GM18499 (cell line): Measurements from ENCODE around the gene REC114.
"Not testable (repeated sequence)": the region's sequence is repeated elsewhere in the genome, so short reads cannot be mapped to it uniquely, and the experiment has no call there.

Experiments used
- ATAC-seq: cut with Tn5 transposase; IDR thresholded peaks from one replicate; pipeline ENCODE4 v1.9.1; 2021; ENCODE audit warnings: moderate number of reproducible peaks; ENCODE audit not compliant: insufficient read depth, unreplicated experiment

REC114 gene

DNA sequence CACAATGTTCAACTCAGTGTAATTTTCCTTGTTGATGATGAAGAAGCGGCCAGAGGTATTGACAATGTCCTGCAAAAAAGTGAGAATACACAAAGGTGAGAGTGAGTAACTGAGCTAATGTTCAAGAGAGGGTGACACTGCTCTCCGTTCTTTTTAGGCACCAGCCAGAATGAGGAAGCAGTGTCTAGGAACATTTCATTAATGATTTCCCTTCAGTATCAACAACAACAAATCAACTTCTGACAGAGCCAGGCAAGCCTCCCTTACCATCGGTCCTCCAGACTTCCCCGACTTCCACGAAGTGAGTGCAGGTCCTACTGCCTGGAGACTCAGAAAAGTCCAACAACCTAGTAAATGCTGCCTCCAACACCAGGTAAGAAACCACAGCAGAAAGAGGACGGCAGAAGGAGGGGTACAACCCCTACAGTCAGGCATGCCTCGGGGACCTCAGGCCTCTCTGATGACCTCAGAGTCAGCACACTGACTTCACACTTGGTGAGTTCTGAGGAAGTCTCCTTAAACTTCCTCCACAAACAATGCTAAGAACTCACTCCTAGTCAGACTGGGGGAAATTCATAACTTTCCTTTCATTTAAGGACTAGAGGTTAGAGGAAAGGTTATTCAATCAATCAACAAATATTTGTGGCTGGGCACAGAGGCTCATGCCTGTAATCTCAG, 127.5 kb downstream of the REC114 start:
- no peak for ATAC-seq

DNA sequence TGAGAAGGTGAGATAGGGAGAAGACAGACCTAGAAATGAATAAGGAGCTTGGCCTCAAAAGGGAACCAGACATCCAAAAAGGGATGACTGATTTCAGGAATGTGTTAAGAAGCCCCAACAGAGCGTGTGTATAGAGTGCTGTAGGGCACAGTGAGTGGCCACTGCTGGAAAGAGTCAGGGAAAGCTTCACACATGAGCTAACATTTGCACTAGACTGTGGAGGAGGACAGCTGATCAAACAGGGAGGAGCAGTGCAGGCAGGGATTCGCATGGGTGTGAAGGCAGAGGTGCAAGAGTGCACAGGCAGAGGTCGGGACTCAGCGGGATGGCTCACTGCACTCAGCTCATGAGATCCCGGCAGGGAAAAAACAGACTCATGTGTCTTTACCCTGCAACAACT, 128.4 kb downstream of the REC114 start:
- ATAC-seq, result no peak

DNA sequence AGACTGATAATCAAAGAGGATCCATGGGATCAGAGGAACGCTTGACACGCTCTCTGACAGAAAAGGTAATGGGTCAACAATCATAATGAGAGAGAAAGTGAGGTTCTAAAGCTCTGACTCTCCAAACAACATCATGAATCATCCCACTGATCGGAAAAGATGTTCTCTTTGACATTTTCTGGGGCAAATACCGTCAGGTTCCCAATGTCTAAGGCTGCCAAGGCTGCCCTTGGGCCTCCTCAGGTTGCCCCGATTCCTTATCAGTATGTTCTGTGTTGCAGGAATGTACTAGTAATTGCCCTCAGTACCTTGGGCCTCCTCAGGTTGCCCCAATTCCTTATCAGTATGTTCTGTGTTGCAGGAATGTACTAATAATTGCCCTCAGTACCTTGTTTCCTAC, 129.3 kb downstream of the REC114 start:
- ATAC-seq, result no peak

GRCh38 chr15:73573037-73573436, 130.1 kb downstream of the REC114 start:
- no peak for ATAC-seq

- no peak for ATAC-seq
Measured at GRCh38 chr15:73573572-73573971, 130.6 kb downstream of the REC114 start.

- no peak for ATAC-seq
Measured at GRCh38 chr15:73575636-73576247, 132.8 kb downstream of the REC114 start.

DNA sequence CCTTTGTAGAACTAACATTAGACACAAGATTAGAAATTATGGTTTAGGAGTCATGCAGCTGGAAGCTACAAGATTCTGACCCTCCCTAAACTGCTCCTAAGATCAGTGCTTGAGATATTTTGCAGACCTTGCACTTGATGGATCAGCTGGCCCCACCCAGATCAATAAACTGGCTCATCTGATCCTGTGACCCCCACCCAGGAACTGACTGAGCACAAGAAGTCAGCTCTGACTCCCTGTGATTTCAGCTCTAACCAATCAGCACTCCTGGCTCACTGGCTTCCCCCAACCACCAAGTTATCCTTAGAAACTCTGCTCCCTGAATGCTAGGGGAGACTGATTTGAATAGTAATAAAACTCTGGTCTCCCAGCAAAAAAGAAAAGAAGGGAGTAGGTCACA, 134.6 kb downstream of the REC114 start:
- ATAC-seq, result not testable (repeated sequence)

- no peak for ATAC-seq
Measured at GRCh38 chr15:73578026-73578425, 135.1 kb downstream of the REC114 start.

DNA sequence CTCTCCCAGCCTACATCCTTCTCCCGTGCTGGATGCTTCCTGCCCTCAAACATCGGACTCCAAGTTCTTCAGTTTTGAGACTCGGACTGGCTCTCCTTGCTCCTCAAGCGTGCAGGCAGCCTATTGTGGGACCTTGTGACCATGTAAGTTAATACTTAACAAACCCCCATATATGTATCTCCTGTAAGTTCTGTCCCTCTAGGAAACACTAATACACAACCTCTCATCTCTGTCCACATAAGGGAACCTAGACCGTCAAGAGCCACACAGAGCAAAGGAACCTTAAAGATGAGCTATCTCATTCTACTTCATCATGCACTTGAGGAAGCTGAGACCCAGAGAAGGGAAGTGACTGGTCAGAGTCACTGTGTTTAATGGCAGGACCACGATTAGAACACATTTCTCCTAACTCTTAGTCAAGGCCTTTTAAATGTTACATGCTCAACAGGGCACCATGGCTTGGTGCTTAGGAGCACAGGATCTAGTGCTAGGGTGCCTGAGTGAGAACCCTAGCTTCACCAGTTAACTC, 140.0 kb downstream of the REC114 start:
- ATAC-seq, result no peak

- no peak for ATAC-seq
Measured at GRCh38 chr15:73583544-73583943, 140.6 kb downstream of the REC114 start.

DNA sequence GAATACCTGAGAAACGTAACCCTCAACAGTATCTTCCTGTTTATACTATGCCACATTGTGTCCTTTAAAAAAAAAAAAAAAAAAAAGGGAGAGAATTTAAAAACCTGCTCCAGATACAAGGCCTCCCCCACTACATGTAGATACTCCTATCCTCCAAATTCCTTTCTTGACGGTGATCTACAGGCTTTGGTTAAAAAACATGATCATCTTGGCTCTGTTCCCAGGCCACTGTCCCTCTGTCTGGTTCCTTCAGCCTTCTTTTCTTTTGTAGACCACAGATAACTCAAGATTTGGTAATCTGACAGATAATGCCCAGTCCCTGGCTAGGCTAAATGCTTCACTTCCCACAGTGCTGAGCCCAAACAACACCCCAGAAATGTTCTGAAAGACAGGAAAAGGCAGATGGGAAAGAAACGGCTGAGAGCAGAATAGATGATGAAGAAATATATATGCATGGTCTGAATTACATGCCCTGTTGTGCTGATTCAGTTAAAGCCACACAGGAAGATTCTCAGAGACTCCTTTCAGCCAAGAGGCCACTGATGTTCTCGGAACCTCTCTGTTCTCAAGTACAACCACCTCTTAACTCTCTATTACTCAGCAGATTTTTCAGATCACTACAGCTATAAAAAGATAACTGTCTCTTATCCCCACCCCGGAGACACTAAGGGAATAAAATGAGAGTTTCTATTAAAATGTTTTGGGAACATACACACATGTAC, 141.9 kb downstream of the REC114 start:
- no peak for ATAC-seq

DNA sequence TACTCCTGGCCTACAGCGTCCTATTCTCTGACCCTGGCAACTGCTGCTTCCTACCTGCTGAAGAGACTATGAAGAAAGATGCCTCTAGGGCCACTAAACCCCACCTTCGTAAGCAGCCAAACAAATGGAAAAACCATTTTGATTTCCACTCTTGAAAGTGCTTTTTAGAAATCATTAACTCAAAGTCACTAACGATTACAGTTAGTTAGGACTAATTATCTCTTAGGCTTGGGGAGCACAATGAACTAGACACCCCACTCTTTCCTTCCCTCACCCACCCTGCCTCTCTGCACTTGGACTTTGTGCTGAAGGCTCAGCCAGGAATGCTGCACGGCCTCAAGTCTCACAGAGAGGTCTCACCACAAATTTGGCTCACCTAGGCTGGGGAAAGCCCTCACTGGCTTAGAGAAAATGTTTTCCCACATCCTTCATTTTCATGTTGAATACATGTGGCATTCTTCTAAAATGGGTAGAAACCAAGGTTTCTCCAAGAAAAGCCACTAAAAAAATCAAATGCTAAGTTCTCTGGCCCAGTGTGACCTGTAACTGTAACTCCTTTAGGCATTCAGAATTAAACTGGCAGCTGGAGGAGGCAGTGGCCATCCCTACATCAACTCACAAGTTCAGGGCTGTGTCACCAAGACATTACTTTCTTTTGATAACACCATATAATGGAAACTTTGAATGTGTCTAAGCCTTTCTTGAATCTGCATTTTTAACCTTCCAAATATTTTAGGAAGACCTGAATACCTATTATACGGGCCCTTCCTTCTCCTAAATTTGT, 143.1 kb downstream of the REC114 start:
- ATAC-seq, result no peak

- no peak for ATAC-seq
Measured at GRCh38 chr15:73589766-73590165, 146.8 kb downstream of the REC114 start.

- no peak for ATAC-seq
Measured at GRCh38 chr15:73590263-73590662, 147.3 kb downstream of the REC114 start.

DNA sequence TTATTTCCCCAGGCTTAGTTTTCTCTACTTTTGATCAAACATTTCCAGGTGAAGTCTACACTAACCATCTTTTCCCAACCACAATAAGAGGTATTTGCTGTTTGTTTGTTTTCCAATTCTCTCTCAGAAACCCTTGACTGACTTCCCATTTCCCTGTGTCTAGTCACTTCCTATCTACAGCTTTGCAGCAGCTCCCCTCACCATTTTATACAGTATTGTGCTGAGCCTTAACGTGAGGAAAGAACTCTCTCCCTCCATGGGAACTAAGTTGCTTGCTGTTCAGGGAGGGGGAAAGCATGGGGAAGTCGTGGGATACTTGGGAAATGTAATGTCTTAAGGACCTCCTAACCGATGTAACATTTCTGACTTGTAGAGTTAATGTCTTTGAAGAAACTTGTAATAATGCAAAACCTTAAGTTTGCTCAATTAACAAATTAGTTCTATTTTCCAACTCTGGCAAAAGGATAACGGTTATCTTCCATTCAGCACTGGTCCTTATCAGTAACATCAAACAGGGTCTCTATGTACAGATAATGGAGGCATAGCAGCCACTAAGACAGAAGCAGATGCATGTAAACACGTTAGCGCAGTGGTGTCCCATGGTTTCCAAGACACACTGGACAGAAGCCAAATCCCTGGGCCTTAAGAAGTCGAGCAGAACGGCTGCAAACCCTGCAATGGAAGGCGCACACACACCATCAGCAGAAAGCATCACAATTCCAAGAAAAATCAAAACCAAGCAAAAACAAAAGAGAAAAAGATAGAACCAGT, 150.5 kb downstream of the REC114 start:
- no peak for ATAC-seq

DNA sequence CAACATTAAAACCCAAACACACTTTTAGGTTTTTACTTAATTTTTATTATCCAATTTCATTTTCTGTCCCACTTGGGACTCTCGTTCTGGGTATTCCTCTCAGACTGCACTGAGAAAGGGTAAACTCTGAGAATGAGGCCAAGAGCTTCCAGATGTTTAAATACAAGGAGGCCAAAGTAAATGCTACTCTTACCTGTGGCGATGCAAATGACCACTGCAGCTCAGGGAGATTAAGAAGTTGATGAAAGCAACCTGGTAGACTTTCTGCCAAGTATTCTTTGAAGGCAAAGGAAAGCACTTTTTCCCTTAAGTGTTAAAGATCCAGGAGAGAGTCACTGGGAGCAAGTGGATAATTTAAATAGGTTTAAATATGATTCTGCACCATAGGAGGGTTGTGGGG, 151.1 kb downstream of the REC114 start:
- no peak for ATAC-seq

DNA sequence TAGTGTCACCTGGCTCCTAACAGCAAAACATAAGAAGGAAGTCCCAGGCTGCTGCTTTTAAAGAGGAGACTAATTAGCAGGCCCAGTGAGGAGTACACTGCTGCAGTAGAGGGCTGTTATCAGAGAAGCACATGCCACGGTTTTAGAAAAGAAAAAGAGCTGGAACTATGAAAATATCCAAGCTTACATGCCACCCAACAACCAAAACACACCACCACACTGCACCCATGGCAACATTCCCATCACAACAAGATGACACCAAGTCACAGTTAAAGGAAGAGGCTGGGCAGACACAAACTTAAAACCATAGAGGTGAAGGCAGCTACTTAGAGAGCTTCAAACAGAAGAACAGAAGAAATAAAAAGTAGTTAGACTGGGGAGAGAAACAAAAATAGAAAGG, 153.2 kb downstream of the REC114 start:
- ATAC-seq, result no peak

- ATAC-seq, result no peak
Measured at GRCh38 chr15:73597036-73597638, 154.2 kb downstream of the REC114 start.

- no peak for ATAC-seq
Measured at GRCh38 chr15:73598530-73599160, 155.7 kb downstream of the REC114 start.
